IPS-18c (cell line): ENCODE data around the gene ADAT3.
A peak's percentile ranks its signal among the peaks of the same experiment; 100 is the strongest.

ENCODE experiments used
- H3K4me3 ChIP-seq: 2 replicates; pipeline ENCODE4 v1.7.0; 2013; ENCODE audit warnings: low read depth, mild to moderate bottlenecking, low read length, moderate library complexity; ENCODE audit not compliant: insufficient read depth
- H3K9me3 ChIP-seq: one replicate; pipeline ENCODE4 v1.6.1; 2013; ENCODE audit warnings: mild to moderate bottlenecking, low read length, moderate library complexity; ENCODE audit not compliant: control insufficient read depth, insufficient read depth

Gene ADAT3

GRCh38 chr19:1905110-1905862 is at the start of gene ADAT3, which contains the start of gene SCAMP4:
Gene ADAT3 (plus strand): TSS chr19:1905399. CDS start chr19:1912048, 6,649 bp downstream.
Gene SCAMP4 (plus strand): TSS chr19:1905399. CDS start chr19:1915020, 9,621 bp downstream.
- Histone ChIP-seq H3K4me3 (peak within 1 kb of the TSS; percentile 74), H3K9me3 (no peaks in the 10 kb centered on the region)

GRCh38 chr19:1855828-1856255 is 49.4 kb upstream of the ADAT3 start:
- H3K9me3 ChIP-seq: no peaks in the 10 kb centered on the region
- no peak overlapping the region; the same call in none of the 2 replicates for H3K4me3 ChIP-seq

GRCh38 chr19:1856345-1856697 is 48.9 kb upstream of the ADAT3 start:
- H3K4me3 ChIP-seq: peak overlapping the region; percentile 57
- H3K9me3 ChIP-seq: no peaks in the 10 kb centered on the region

- Histone ChIP-seq H3K4me3 (peak overlapping the region; percentile 57), H3K9me3 (no peaks in the 10 kb centered on the region)
Observed at GRCh38 chr19:1856698-1857603, 48.2 kb upstream of the ADAT3 start.

- Histone ChIP-seq H3K9me3 (no peaks in the 10 kb centered on the region), H3K4me3 (peak overlapping the region; percentile 57)
Observed at GRCh38 chr19:1857648-1858326, 47.4 kb upstream of the ADAT3 start.

GRCh38 chr19:1858412-1859081 is 46.7 kb upstream of the ADAT3 start:
- Histone ChIP-seq H3K9me3 (no peaks in the 10 kb centered on the region), H3K4me3 (peak overlapping the region; percentile 34; the same call in 1 of the 2 replicates)

- Histone ChIP-seq H3K4me3 (peak overlapping the region; percentile 34), H3K9me3 (no peaks in the 10 kb centered on the region)
Observed at GRCh38 chr19:1859331-1859781, 45.8 kb upstream of the ADAT3 start.

GRCh38 chr19:1860042-1860775 is 45.0 kb upstream of the ADAT3 start:
- Histone ChIP-seq H3K4me3 (peak overlapping the region; percentile 69), H3K9me3 (no peaks in the 10 kb centered on the region)

- no peaks in the 10 kb centered on the region for H3K9me3 ChIP-seq
- H3K4me3 ChIP-seq: peak overlapping the region; percentile 69
Observed at GRCh38 chr19:1860821-1861598, 44.2 kb upstream of the ADAT3 start.

GRCh38 chr19:1861599-1862031 is 43.6 kb upstream of the ADAT3 start:
- Histone ChIP-seq H3K4me3 (peak overlapping the region; percentile 69), H3K9me3 (no peaks in the 10 kb centered on the region)

- H3K9me3 ChIP-seq: no peaks in the 10 kb centered on the region
- H3K4me3 ChIP-seq: peak overlapping the region; percentile 69
Observed at GRCh38 chr19:1862068-1862423, 43.2 kb upstream of the ADAT3 start.

GRCh38 chr19:1862424-1863327 is 42.5 kb upstream of the ADAT3 start:
- no peaks in the 10 kb centered on the region for H3K9me3 ChIP-seq

GRCh38 chr19:1863328-1863637 is 41.9 kb upstream of the ADAT3 start, which contains the start of gene KLF16:
Gene KLF16 (minus strand): TSS chr19:1863579. CDS start chr19:1863497, 82 bp downstream.
- Histone ChIP-seq H3K4me3 (peak within 1 kb of the TSS; percentile 76), H3K9me3 (no peaks in the 10 kb centered on the region)

More at GRCh38 chr19:1862424-1863327, 42.5 kb upstream of the ADAT3 start:
- H3K4me3 ChIP-seq: peak overlapping the region; percentile 74

- Histone ChIP-seq H3K4me3 (peak overlapping the region; percentile 76; the same call in 1 of the 2 replicates), H3K9me3 (no peaks in the 10 kb centered on the region)
Observed at GRCh38 chr19:1863638-1864479, 41.3 kb upstream of the ADAT3 start.
